ENCODE results near the gene CYP2A6. TPM values are rescaled to one million over a fixed set of nuclear protein-coding genes. Genes with fewer than 3 reads are reported as not detected.
"Not testable (repeated sequence)": the region's sequence is repeated elsewhere in the genome, so short reads cannot be mapped to it uniquely, and the experiment has no call there.

CYP2A6 gene
- total RNA-seq, 1 donor from 2014 or later = not detected

- H3K9me3 Mint-ChIP-seq (ENCODE audit: unreplicated experiment); H3K4me1 Mint-ChIP-seq (ENCODE audit: unreplicated experiment); H3K4me3 Mint-ChIP-seq (ENCODE audit: unreplicated experiment); H3K27ac Mint-ChIP-seq (ENCODE audit: unreplicated experiment); H3K36me3 Mint-ChIP-seq (ENCODE audit: unreplicated experiment); DNase-seq (ENCODE audit: extremely low spot score, unreplicated experiment): not testable (repeated sequence)
- H3K27me3 Mint-ChIP-seq (ENCODE audit: unreplicated experiment) = peaks cover 52% of the 10 kb centered on the region
Observed at GRCh38 chr19:40842997-40843652, 7.1 kb downstream of the CYP2A6 start.

DNA sequence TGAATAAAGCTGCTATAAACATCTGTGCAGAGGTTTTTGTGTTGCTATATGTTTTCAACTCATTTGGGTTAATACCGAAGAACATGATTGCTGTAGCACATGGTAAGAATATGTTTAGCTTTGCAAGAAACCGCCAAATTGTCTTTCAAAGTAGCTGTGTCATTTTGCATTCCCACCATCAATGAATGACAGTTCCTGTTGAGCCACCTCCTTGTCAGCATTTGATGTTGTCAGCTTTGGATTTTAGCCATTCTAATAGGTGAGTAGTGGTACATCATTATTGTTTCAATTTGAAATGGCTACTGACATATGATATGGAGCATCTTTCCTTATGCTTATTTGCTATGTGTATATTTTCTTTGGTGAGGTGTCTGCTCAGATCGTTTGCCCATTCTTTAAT, 8.2 kb downstream of the CYP2A6 start:
- H3K4me3 Mint-ChIP-seq (ENCODE audit: unreplicated experiment); H3K36me3 Mint-ChIP-seq (ENCODE audit: unreplicated experiment); H3K27ac Mint-ChIP-seq (ENCODE audit: unreplicated experiment); H3K4me1 Mint-ChIP-seq (ENCODE audit: unreplicated experiment); DNase-seq (ENCODE audit: extremely low spot score, unreplicated experiment); H3K9me3 Mint-ChIP-seq (ENCODE audit: unreplicated experiment): not testable (repeated sequence)
- H3K27me3 Mint-ChIP-seq (ENCODE audit: unreplicated experiment) = peaks cover 41% of the 10 kb centered on the region

DNA sequence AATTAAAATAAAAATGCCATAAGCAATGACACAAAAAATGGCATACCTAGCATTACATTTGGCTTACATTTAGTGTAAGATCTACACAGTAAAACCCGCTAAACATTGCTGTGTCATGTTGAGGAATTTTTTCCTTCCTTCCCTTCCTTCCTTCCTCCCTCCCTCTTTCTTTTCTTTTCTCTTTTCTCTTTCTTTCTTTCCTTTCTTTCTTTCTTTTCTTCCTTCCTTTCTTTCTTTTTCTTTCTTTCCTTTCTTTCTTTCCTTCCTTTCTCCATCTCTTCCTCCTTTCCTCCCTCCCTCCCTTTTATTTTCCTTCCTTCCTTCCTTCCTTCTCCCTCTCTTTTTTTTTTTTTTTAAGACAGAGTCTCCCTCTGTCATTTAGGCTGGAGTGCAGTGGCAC, 11.8 kb downstream of the CYP2A6 start:
- H3K4me1 Mint-ChIP-seq (ENCODE audit: unreplicated experiment); H3K4me3 Mint-ChIP-seq (ENCODE audit: unreplicated experiment); H3K27ac Mint-ChIP-seq (ENCODE audit: unreplicated experiment); DNase-seq (ENCODE audit: extremely low spot score, unreplicated experiment); H3K36me3 Mint-ChIP-seq (ENCODE audit: unreplicated experiment); H3K9me3 Mint-ChIP-seq (ENCODE audit: unreplicated experiment): not testable (repeated sequence)
- H3K27me3 Mint-ChIP-seq (ENCODE audit: unreplicated experiment) = peaks cover 27% of the 10 kb centered on the region

DNA sequence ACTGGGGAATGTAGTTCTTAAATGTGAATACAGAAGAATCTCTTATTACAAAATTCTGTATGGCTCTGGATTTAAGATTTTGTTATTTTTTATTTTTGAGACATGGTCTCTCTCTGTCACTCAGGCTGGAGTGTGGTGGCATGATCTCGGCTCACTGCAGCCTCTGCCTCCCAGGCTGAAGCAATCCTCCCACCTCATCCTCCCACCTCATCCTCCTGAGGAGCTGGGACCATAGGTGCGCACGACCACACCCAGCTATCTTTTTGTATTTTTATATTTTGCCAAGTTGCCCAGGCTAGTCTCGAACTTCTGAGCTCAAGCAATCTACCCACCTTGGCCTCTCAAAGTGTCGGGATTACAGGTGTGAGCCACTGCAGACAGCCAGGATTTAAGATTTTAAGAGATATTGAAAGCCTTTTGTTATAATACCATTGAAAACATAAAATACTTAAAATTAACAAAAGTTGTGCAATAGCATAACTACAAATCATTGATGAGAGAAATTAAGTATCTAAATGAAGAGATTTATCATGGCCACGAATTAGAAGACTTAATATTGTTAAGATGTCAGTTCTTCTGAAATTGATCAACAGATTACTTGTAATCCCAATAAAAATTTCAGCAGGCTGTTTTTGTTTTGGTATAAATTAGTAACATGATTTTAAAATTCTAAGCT, 13.4 kb downstream of the CYP2A6 start:
- no peak for TF ChIP-seq CTCF (IDR thresholded peaks at IDR 0.05)
- Mint-ChIP-seq H3K36me3 (ENCODE audit: unreplicated experiment) (no peaks in the 10 kb centered on the region), H3K27me3 (ENCODE audit: unreplicated experiment) (peaks cover 24% of the 10 kb centered on the region), H3K9me3 (ENCODE audit: unreplicated experiment) (peaks cover 5% of the 10 kb centered on the region), H3K27ac (ENCODE audit: unreplicated experiment) (no peak overlapping the region), H3K4me1 (ENCODE audit: unreplicated experiment) (peaks cover 11% of the 10 kb centered on the region), H3K4me3 (ENCODE audit: unreplicated experiment) (no peak overlapping the region)
- DNase-seq (ENCODE audit: extremely low spot score, unreplicated experiment) = no peak

- H3K27ac Mint-ChIP-seq (ENCODE audit: unreplicated experiment); H3K27me3 Mint-ChIP-seq (ENCODE audit: unreplicated experiment); H3K36me3 Mint-ChIP-seq (ENCODE audit: unreplicated experiment); H3K4me3 Mint-ChIP-seq (ENCODE audit: unreplicated experiment); H3K9me3 Mint-ChIP-seq (ENCODE audit: unreplicated experiment); DNase-seq (ENCODE audit: extremely low spot score, unreplicated experiment): not testable (repeated sequence)
- H3K4me1 Mint-ChIP-seq (ENCODE audit: unreplicated experiment) = peaks cover 24% of the 10 kb centered on the region
Observed at GRCh38 chr19:40833728-40834533, 16.3 kb downstream of the CYP2A6 start.

DNA sequence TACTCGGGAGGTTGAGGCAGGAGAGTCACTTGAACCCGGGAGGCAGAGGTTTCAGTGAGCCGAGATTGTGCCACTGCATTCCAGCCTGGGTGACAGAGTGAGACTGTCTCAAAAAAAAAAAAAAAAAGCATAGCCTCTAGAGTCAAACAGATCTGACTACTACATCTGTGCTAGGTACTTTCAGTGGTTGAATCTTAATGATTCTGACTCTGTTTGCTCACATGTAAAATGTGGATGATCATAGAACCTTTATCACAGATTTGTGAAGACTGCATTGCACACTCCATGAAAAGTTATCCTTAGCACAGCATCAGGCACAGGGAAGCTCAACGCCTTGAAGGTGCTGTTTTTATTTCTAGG, 17.8 kb downstream of the CYP2A6 start:
- Mint-ChIP-seq H3K4me1 (ENCODE audit: unreplicated experiment) (peaks cover 24% of the 10 kb centered on the region), H3K27ac (ENCODE audit: unreplicated experiment) (peak overlapping the region; percentile 89)
- not testable (repeated sequence) for DNase-seq (ENCODE audit: extremely low spot score, unreplicated experiment); H3K4me3 Mint-ChIP-seq (ENCODE audit: unreplicated experiment); H3K36me3 Mint-ChIP-seq (ENCODE audit: unreplicated experiment); H3K27me3 Mint-ChIP-seq (ENCODE audit: unreplicated experiment); H3K9me3 Mint-ChIP-seq (ENCODE audit: unreplicated experiment)

- H3K9me3 Mint-ChIP-seq (ENCODE audit: unreplicated experiment) = no peaks in the 10 kb centered on the region
- TF ChIP-seq CTCF (IDR thresholded peaks at IDR 0.05) = no peak
- no peak for DNase-seq (ENCODE audit: extremely low spot score, unreplicated experiment)
Observed at GRCh38 chr19:40831502-40832430, 18.5 kb downstream of the CYP2A6 start.

GRCh38 chr19:40830741-40831140, 19.5 kb downstream of the CYP2A6 start:
- Mint-ChIP-seq H3K27ac (ENCODE audit: unreplicated experiment) (peak overlapping the region; percentile 10), H3K4me1 (ENCODE audit: unreplicated experiment) (peaks cover 24% of the 10 kb centered on the region), H3K36me3 (ENCODE audit: unreplicated experiment) (peaks cover 14% of the 10 kb centered on the region)
- not testable (repeated sequence) for DNase-seq (ENCODE audit: extremely low spot score, unreplicated experiment); H3K4me3 Mint-ChIP-seq (ENCODE audit: unreplicated experiment); H3K27me3 Mint-ChIP-seq (ENCODE audit: unreplicated experiment); H3K9me3 Mint-ChIP-seq (ENCODE audit: unreplicated experiment)

More at GRCh38 chr19:40831502-40832430, 18.5 kb downstream of the CYP2A6 start:
- Mint-ChIP-seq H3K27ac (ENCODE audit: unreplicated experiment) (peak overlapping the region; percentile 89), H3K4me3 (ENCODE audit: unreplicated experiment) (no peak overlapping the region), H3K4me1 (ENCODE audit: unreplicated experiment) (peaks cover 24% of the 10 kb centered on the region), H3K27me3 (ENCODE audit: unreplicated experiment) (peaks cover 4% of the 10 kb centered on the region), H3K36me3 (ENCODE audit: unreplicated experiment) (peaks cover 11% of the 10 kb centered on the region)

Data from osteocyte (in vitro differentiated cells).